ENCODE data around the gene C1orf21.

Gene C1orf21

GRCh38 chr1:184416481-184416880, 29.7 kb downstream of the C1orf21 start:
- DNase-seq (ENCODE audit: low spot score): no peak

- no peak for DNase-seq (ENCODE audit: low spot score)
Measured at GRCh38 chr1:184416946-184417345, 30.1 kb downstream of the C1orf21 start.

GRCh38 chr1:184417916-184418315, 31.1 kb downstream of the C1orf21 start:
- no peak for DNase-seq (ENCODE audit: low spot score)

GRCh38 chr1:184418652-184419349, 32.0 kb downstream of the C1orf21 start:
- no peak for DNase-seq (ENCODE audit: low spot score)

GRCh38 chr1:184419350-184420161, 32.7 kb downstream of the C1orf21 start:
- no peak for DNase-seq (ENCODE audit: low spot score)

GRCh38 chr1:184422490-184423233, 35.8 kb downstream of the C1orf21 start:
- no peak for DNase-seq (ENCODE audit: low spot score)

GRCh38 chr1:184423649-184424048, 36.8 kb downstream of the C1orf21 start:
- DNase-seq (ENCODE audit: low spot score): no peak

- no peak for DNase-seq (ENCODE audit: low spot score)
Measured at GRCh38 chr1:184424157-184424556, 37.3 kb downstream of the C1orf21 start.

- DNase-seq (ENCODE audit: low spot score): no peak
Measured at GRCh38 chr1:184424945-184425344, 38.1 kb downstream of the C1orf21 start.

- DNase-seq (ENCODE audit: low spot score): no peak
Measured at GRCh38 chr1:184425449-184426277, 38.8 kb downstream of the C1orf21 start.

GRCh38 chr1:184426278-184426674, 39.4 kb downstream of the C1orf21 start:
- DNase-seq (ENCODE audit: low spot score): no peak

- no peak for DNase-seq (ENCODE audit: low spot score)
Measured at GRCh38 chr1:184427722-184428121, 40.9 kb downstream of the C1orf21 start.

- no peak for DNase-seq (ENCODE audit: low spot score)
Measured at GRCh38 chr1:184428604-184429003, 41.8 kb downstream of the C1orf21 start.

- DNase-seq (ENCODE audit: low spot score): no peak
Measured at GRCh38 chr1:184429335-184429734, 42.5 kb downstream of the C1orf21 start.

- DNase-seq (ENCODE audit: low spot score): no peak
Measured at GRCh38 chr1:184433956-184434502, 47.2 kb downstream of the C1orf21 start.

GRCh38 chr1:184437291-184437690, 50.5 kb downstream of the C1orf21 start:
- no peak for DNase-seq (ENCODE audit: low spot score)

- DNase-seq (ENCODE audit: low spot score): no peak
Measured at GRCh38 chr1:184438363-184438762, 51.5 kb downstream of the C1orf21 start.

- no peak for DNase-seq (ENCODE audit: low spot score)
Measured at GRCh38 chr1:184442260-184442659, 55.4 kb downstream of the C1orf21 start.

- DNase-seq (ENCODE audit: low spot score): no peak
Measured at GRCh38 chr1:184443201-184443600, 56.4 kb downstream of the C1orf21 start.

- no peak for DNase-seq (ENCODE audit: low spot score)
Measured at GRCh38 chr1:184443624-184444023, 56.8 kb downstream of the C1orf21 start.

- DNase-seq (ENCODE audit: low spot score): no peak
Measured at GRCh38 chr1:184445997-184446396, 59.2 kb downstream of the C1orf21 start.
